Adrenal gland (tissue), 12 donors: ENCODE data around the gene ATRN. TPM values are rescaled to one million over a fixed set of nuclear protein-coding genes. Genes with fewer than 3 reads are reported as not detected.

Source experiments
- DNase-seq, 7 donors: peaks; one replicate each; pipeline ENCODE4 v3.0.0-alpha.2; 2019 to 2020
- H3K27ac ChIP-seq, 5 donors: fragments of 200-600 bp; sonication (generic) in 4 of 5; 1 replicate in 3 of 5; 2 replicates in 2 of 5; pipeline versions ENCODE4 v1.5.1 to v1.8.0; 2016 to 2020; ENCODE audit warnings: mild to moderate bottlenecking in 1 of 5
- H3K27me3 ChIP-seq: fragments of 200-600 bp; 2 replicates; pipeline ENCODE4 v1.8.0; 2021
- H3K36me3 ChIP-seq, 2 donors: fragments of 200-600 bp; replicated peaks in 1 of 2; 1 replicate in 1 of 2; 2 replicates in 1 of 2; pipeline versions ENCODE4 v1.5.1 to v1.8.0; 2018 to 2022
- H3K4me1 ChIP-seq, 2 donors: fragments of 200-600 bp; replicated peaks in 1 of 2; 1 replicate in 1 of 2; 2 replicates in 1 of 2; pipeline versions ENCODE4 v1.5.1 to v1.8.0; 2018 to 2021
- H3K4me3 ChIP-seq, 4 donors: fragments of 200-600 bp; sonication (generic) in 3 of 4; one replicate each; pipeline ENCODE4 v1.5.1; 2016 to 2018
- H3K9me3 ChIP-seq, 3 donors: fragments of 200-600 bp; sonication (generic) in 1 of 3; replicated peaks in 1 of 3; 1 replicate in 2 of 3; 2 replicates in 1 of 3; pipeline versions ENCODE4 v1.5.1 to v1.8.0; 2016 to 2021
- POLR2A ChIP-seq, 2 donors: fragments of 450-650 bp; IDR thresholded peaks; one replicate each; pipeline ENCODE4 v1.6.1; 2017; ENCODE audit warnings: antibody characterized with exemption in 2 of 2, mild to moderate bottlenecking in 2 of 2, moderate library complexity in 1 of 2
- WGBS, 4 donors: extraction: QIAGEN DNeasy Blood & Tissue Kit in 2 of 4; methylation state at CpG; one replicate each; pipeline versions ENCODE4 v1.1.5 to v1.1.7; 2013 to 2017; 5-methylcytosine and 5-hydroxymethylcytosine counted together
- intact Hi-C, 2 donors: fragments of 100-400 bp; cut with DNase I; formaldehyde crosslinking; loops; one replicate each; pipeline versions ENCODE4 v1.14.1 to v1.15.0; 2022 to 2023
- polyA plus RNA-seq, 3 donors: library from polyadenylated mRNA; stranded (reverse); fragments of 200-250 nt in 2 of 3; fragments of 350-450 nt in 1 of 3; fragmentation: Illumina TruSeq in 1 of 3; extraction: RNeasy Lipid Tissue Mini Kit (QIAGEN cat#74804) in 1 of 3; gene quantifications; one replicate each; pipeline ENCODE4 v1.2.3, GENCODE V29; 2013 to 2014
- total RNA-seq, 9 donors: library from RNA; depleted of rRNA in 4 of 9; stranded (reverse); fragments of >200 nt in 4 of 9; fragments of 120-200 nt in 1 of 9; fragmentation: NEBNext Ultra II Directional in 1 of 9; extraction: Animal tissue kit (Norgen Biotek cat#: 25700) in 1 of 9; gene quantifications; one replicate each; pipeline versions ENCODE4 v1.1.0 to v1.2.4, GENCODE V29; 2013 to 2023
- TF ChIP-seq, protein P1 (sequence below), 6 experiments: fragments of 450-650 bp in 4 of 6; fragments of 200-600 bp in 2 of 6; sonication (generic) in 1 of 6; IDR thresholded peaks; 1 replicate in 5 of 6; 2 replicates in 1 of 6; pipeline versions ENCODE4 v1.5.1 to v1.8.0; 2016 to 2021; ENCODE audit warnings: antibody characterized with exemption in 6 of 6, mild to moderate bottlenecking in 2 of 6, moderate library complexity in 1 of 6
- donor health status: healthy with polysubstance abuse.
- donor health status: Bipolar disorder and iron deficiency.
- donor health status: DM: yes; HTN: yes; CAD: no.
- donor health status: DM: no; HTN: no; CAD: no.
- donor health status: DM: no; HTN: no; CAD: no.
- donor health status: DM: yes; HTN: yes; CAD: no.

ATRN gene
- total and polyA plus RNA-seq, 12 donors, result 6.2 to 81.1 (median 51.6) TPM

DNA sequence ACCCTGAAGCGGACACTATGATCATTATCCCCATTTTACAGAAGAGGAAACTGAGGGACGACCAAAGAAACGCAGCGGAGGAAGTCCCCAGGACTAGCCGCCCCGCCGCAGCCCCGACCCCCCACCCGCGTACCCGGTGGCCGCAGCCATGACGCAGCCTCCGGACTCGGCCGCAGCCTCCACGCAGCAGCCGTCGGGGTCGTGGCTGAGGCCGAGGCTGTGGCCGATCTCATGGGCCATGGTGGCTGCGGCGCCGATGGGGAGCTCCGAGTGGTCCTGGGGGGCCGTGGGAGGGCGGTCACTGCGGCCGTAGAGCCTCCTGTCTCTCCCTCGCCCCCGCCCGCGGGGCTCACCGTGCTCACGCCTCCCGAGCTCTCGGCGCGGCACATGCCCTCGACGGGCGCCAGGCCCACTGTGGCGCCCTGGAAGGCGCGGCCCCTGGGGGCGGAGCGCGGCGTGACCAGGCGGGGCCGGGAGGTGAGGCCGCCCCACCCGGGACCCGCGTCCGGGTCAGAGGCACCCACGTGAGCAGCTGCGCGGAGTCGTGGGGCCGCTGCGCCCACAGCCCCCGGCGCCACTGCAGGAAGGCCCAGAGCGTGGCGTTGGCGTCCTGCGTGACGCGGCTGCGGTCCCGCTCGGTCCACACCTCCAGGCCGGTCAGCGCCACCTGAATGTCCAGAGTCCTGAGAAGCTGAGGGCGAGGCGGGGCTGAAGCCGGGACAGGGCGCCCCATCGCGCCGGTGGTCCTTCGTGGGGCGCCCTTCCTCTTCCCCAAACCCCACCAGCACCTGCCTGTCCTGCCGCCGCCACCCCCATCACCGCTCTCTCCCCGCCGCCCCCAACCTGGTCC is 202.6 kb downstream of the ATRN start:
- no peaks in the 10 kb centered on the region for H3K36me3 ChIP-seq
- no peaks in the 10 kb centered on the region for H3K4me1 ChIP-seq
- no peak for TF ChIP-seq POLR2A (IDR thresholded peaks at IDR 0.05)
- TF ChIP-seq, protein P1, sequence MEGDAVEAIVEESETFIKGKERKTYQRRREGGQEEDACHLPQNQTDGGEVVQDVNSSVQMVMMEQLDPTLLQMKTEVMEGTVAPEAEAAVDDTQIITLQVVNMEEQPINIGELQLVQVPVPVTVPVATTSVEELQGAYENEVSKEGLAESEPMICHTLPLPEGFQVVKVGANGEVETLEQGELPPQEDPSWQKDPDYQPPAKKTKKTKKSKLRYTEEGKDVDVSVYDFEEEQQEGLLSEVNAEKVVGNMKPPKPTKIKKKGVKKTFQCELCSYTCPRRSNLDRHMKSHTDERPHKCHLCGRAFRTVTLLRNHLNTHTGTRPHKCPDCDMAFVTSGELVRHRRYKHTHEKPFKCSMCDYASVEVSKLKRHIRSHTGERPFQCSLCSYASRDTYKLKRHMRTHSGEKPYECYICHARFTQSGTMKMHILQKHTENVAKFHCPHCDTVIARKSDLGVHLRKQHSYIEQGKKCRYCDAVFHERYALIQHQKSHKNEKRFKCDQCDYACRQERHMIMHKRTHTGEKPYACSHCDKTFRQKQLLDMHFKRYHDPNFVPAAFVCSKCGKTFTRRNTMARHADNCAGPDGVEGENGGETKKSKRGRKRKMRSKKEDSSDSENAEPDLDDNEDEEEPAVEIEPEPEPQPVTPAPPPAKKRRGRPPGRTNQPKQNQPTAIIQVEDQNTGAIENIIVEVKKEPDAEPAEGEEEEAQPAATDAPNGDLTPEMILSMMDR (IDR thresholded peaks at IDR 0.05), result no peak
- H3K4me3 ChIP-seq, result no peak overlapping the region
- H3K27me3 ChIP-seq, result peaks cover 32% of the 10 kb centered on the region
- DNase-seq, result no peak
- no peak overlapping the region for H3K27ac ChIP-seq
- 34 to 61% (median 44%) methylated on average over 12 to 90 of the region's 90 CpGs for WGBS, 4 donors
- H3K9me3 ChIP-seq, result no peaks in the 10 kb centered on the region
- intact Hi-C loops, result loop anchor here in 1 of 2 donors (10.0 kb wide), 1 partner anchor 181 kb away; no protein-coding TSS in a partner anchor

DNA sequence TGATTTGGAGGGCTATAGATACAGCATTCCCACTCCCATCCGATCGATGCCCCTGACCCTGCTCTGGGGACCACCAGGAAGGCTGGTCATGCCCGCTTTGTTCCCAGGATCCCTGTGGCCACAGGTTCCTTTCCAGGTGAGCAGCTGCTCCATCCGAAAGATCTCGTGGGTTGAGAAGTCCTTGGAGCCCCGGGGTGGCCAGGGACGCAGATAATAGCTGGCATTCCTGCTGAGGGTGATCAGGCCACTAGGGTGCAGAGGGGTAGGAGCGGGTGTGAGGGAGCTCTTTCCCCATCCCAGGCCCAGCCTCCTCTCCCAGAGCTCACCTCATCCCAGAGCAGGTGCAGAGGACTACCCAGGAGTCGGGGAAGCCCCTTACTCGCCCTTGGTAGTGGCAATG is 203.6 kb downstream of the ATRN start:
- H3K27ac ChIP-seq, result no peak overlapping the region
- no peaks in the 10 kb centered on the region for H3K9me3 ChIP-seq
- no peak for DNase-seq
- H3K27me3 ChIP-seq, result peaks cover 32% of the 10 kb centered on the region
- no peaks in the 10 kb centered on the region for H3K36me3 ChIP-seq
- no peak for TF ChIP-seq POLR2A (IDR thresholded peaks at IDR 0.05)
- TF ChIP-seq, protein P1 (IDR thresholded peaks at IDR 0.05), result no peak
- H3K4me3 ChIP-seq, result no peak overlapping the region
- H3K4me1 ChIP-seq, result no peaks in the 10 kb centered on the region
- intact Hi-C loops, result loop anchor here in 1 of 2 donors (10.0 kb wide), 1 partner anchor 180 kb away; no protein-coding TSS in a partner anchor
- WGBS, 4 donors, result 48 to 62% (median 58%) methylated on average over 8 to 10 of the region's 10 CpGs

DNA sequence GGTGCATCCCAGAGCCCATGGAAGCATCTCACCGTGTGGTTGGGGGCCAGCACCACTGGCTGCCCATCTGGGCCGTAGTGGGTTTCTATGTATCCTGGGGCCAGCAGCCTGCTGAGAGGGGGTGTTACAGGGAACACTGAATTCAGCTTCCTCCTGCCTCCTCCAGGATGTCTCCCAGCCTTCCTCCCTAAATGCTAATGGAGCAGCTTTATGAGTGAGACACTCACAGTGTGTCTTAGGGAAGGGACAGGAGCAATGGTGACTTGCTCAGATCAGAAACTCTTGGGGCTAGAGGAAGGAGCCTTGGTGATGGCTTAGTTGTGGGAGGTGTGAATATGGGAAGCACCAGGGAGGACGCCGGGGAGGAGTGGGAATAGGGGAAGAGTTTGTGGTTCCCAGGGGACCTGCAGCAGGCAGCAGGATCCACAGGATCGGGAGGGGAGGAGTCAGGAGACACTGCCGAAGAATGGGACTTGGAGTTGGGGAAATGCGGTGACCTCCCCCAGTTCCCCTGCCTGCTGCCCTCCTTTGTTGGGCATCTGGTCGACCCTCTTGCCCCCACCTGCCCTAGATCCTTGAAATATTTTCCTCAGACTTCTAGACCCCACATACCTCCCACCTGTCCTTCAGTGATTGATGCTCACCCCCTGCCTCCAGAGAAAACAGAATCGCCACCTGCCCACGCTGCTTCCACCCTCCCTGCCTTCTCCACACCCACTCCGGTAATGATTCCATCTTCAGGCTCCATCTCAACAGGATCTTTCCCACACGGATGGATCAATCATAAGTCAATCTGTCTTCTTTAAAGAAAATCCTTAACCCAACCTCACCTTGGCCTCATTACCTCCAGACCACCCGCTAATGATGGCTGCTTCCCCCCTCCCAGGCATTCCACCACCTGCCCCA is 204.4 kb downstream of the ATRN start:
- intact Hi-C loops, result loop anchor here in 1 of 2 donors (5.0 to 10.0 kb wide), 2 partner anchors 37 to 180 kb away; partner anchors contain the start of gene SIGLEC1
- 31 to 43% (median 37%) methylated on average over 11 to 13 of the region's 13 CpGs for WGBS, 4 donors
- H3K9me3 ChIP-seq, result no peaks in the 10 kb centered on the region
- H3K27ac ChIP-seq, result no peak overlapping the region
- DNase-seq, result no peak
- no peak overlapping the region for H3K4me3 ChIP-seq
- TF ChIP-seq, protein P1 (IDR thresholded peaks at IDR 0.05), result no peak
- no peak for TF ChIP-seq POLR2A (IDR thresholded peaks at IDR 0.05)
- peaks cover 32% of the 10 kb centered on the region for H3K27me3 ChIP-seq
- H3K4me1 ChIP-seq, result no peaks in the 10 kb centered on the region
- H3K36me3 ChIP-seq, result no peaks in the 10 kb centered on the region

DNA sequence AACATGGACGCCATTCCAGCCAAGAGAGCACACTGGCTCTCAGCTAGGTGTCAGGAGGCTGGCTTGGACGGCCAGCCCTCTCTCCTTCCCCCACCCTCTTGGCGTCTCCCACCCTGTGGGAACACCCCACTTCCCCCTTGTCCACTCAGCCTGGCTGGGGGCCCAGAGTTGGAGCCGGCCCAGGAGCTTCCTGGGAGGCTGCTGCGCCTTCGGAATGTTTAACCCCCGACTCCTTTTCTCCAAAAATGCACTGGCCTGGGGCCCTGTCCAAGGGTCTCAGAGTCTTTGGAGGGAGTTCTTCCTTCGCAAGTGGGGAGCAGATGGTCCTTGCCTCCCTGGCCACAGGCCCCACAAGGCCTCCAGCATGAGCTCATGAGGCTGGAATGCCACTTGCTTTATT is 206.9 kb downstream of the ATRN start:
- intact Hi-C loops, result loop anchor here (2.0 to 10.0 kb wide), 3 partner anchors 33 to 177 kb away; partner anchors contain the start of gene SIGLEC1 (in 1 of the 2)
- Histone ChIP-seq H3K9me3 (no peaks in the 10 kb centered on the region), H3K36me3 (no peaks in the 10 kb centered on the region), H3K4me1 (peaks cover 0 to 7% of the 10 kb centered on the region in 2 donors), H3K27me3 (peaks cover 35% of the 10 kb centered on the region), H3K27ac (peak overlapping the region in 1 of 5 donors; percentile 22), H3K4me3 (no peak overlapping the region)
- no peak for DNase-seq
- WGBS, 4 donors, result 66 to 70% (median 68%) methylated on average over 3 to 8 of the region's 8 CpGs
- TF ChIP-seq POLR2A (IDR thresholded peaks at IDR 0.05), result no peak
- TF ChIP-seq, protein P1 (IDR thresholded peaks at IDR 0.05), result no peak
